ENCODE results near the gene ABL1. TPM values are rescaled to one million over a fixed set of nuclear protein-coding genes. Genes with fewer than 3 reads are reported as not detected.

The ABL1 gene
- polyA plus RNA-seq, 1 of the 3 experiments (the other 2 are of a cell fraction) = 24.6 TPM

DNA sequence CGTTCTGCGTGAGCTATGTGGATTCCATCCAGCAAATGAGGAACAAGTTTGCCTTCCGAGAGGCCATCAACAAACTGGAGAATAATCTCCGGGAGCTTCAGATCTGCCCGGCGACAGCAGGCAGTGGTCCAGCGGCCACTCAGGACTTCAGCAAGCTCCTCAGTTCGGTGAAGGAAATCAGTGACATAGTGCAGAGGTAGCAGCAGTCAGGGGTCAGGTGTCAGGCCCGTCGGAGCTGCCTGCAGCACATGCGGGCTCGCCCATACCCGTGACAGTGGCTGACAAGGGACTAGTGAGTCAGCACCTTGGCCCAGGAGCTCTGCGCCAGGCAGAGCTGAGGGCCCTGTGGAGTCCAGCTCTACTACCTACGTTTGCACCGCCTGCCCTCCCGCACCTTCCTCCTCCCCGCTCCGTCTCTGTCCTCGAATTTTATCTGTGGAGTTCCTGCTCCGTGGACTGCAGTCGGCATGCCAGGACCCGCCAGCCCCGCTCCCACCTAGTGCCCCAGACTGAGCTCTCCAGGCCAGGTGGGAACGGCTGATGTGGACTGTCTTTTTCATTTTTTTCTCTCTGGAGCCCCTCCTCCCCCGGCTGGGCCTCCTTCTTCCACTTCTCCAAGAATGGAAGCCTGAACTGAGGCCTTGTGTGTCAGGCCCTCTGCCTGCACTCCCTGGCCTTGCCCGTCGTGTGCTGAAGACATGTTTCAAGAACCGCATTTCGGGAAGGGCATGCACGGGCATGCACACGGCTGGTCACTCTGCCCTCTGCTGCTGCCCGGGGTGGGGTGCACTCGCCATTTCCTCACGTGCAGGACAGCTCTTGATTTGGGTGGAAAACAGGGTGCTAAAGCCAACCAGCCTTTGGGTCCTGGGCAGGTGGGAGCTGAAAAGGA, 50.7 kb downstream of the ABL1 start:
- peaks cover 39 to 81% of the 10 kb centered on the region in 2 experiments for H3K36me3 ChIP-seq (replicated peaks in 1 of 2; ENCODE audit: control insufficient read depth in 1 of 2, insufficient read depth in 2 of 2, low read length in 1 of 2)
- H3K4me3 ChIP-seq (ENCODE audit: low read depth in 2 of 2, low read length in 1 of 2) = no peak overlapping the region
- peak overlapping the region in 1 of 2 experiments; percentile 31; a peak in 1 of 4 replicates for H3K27ac ChIP-seq (ENCODE audit: low read depth in 2 of 2, low read length in 1 of 2)
- peaks cover 25% of the 10 kb centered on the region; the same call in 1 of the 2 replicates for H3K79me2 ChIP-seq (ENCODE audit: insufficient read depth)
- H3F3A ChIP-seq (replicated peaks; ENCODE audit: insufficient read depth) = no peaks in the 10 kb centered on the region
- ChIA-PET POLR2A (no interaction called here), CTCF (interaction anchor here (0.8 to 3.9 kb wide), 4 partner anchors 15 to 116 kb away, joined by 3 to 17 read pairs (median 3); no protein-coding TSS in a partner anchor)
- no peak overlapping the region for H3K9ac ChIP-seq
- WGBS (ENCODE audit: low lambda C conversion rate) = 88% methylated on average over 21 of the region's 35 CpGs
- TF ChIP-seq TEAD4 (IDR thresholded peaks at IDR 0.05; ENCODE audit: borderline replicate concordance, insufficient read depth) (no peak), RFX5 (IDR thresholded peaks at IDR 0.05; ENCODE audit: low read length) (0 out of 2 replicates have a peak, but pooled peaks have one; percentile 21)
- H4K20me1 ChIP-seq (ENCODE audit: insufficient read depth) = peaks cover 42% of the 10 kb centered on the region
- no peak for DNase-seq
- H3K4me1 ChIP-seq (ENCODE audit: control insufficient read depth in 1 of 2, insufficient read depth in 2 of 2, low read depth in 1 of 2, low read length in 1 of 2) = no peaks in the 10 kb centered on the region; a peak in 1 of 4 replicates
- no peaks in the 10 kb centered on the region for H3K27me3 ChIP-seq (ENCODE audit: insufficient read depth)
- H3K9me3 ChIP-seq = no peaks in the 10 kb centered on the region
- no peaks in the 10 kb centered on the region for H3K9me2 ChIP-seq
- H3K4me2 ChIP-seq = no peak overlapping the region
- H2AFZ ChIP-seq (ENCODE audit: low read depth) = no peak overlapping the region

GRCh38 chr9:130886981-130887380, 51.9 kb downstream of the ABL1 start:
- CTCF ChIA-PET = interaction anchor here (0.8 kb wide), 1 partner anchor 20 kb away, joined by 3 read pairs; no protein-coding TSS in a partner anchor
- 97% methylated on average over 16 of the region's 23 CpGs for WGBS (ENCODE audit: low lambda C conversion rate)
- peaks cover 51% of the 10 kb centered on the region for H4K20me1 ChIP-seq (ENCODE audit: insufficient read depth)
- no peak overlapping the region for H2AFZ ChIP-seq (ENCODE audit: low read depth)
- H3K9me3 ChIP-seq = no peaks in the 10 kb centered on the region
- H3K27ac ChIP-seq (ENCODE audit: low read depth in 2 of 2, low read length in 1 of 2) = no peak overlapping the region
- H3K4me1 ChIP-seq (ENCODE audit: control insufficient read depth in 1 of 2, insufficient read depth in 2 of 2, low read depth in 1 of 2, low read length in 1 of 2) = no peaks in the 10 kb centered on the region; a peak in 1 of 4 replicates
- no peak for TF ChIP-seq GATA2 (CRISPR knock-in tag; IDR thresholded peaks at IDR 0.05)
- no peak for TF ChIP-seq RXRA (IDR thresholded peaks at IDR 0.05; ENCODE audit: borderline replicate concordance, low read depth)
- no peak for TF ChIP-seq MEF2A (IDR thresholded peaks at IDR 0.05; ENCODE audit: borderline replicate concordance, low read depth)
- no peak for TF ChIP-seq SMC3 (IDR thresholded peaks at IDR 0.05; ENCODE audit: low read depth, low read length)
- H3K36me3 ChIP-seq (replicated peaks in 1 of 2; ENCODE audit: control insufficient read depth in 1 of 2, insufficient read depth in 2 of 2, low read length in 1 of 2) = peaks cover 29 to 80% of the 10 kb centered on the region in 2 experiments
- H3K9me2 ChIP-seq = no peaks in the 10 kb centered on the region
- no peak overlapping the region for H3K4me2 ChIP-seq
- POLR2A ChIA-PET = no interaction called here
- peak; percentile 9 for DNase-seq
- peaks cover 22% of the 10 kb centered on the region; the same call in 1 of the 2 replicates for H3K79me2 ChIP-seq (ENCODE audit: insufficient read depth)
- H3K27me3 ChIP-seq (ENCODE audit: insufficient read depth) = no peaks in the 10 kb centered on the region
- no peak overlapping the region for H3K9ac ChIP-seq
- H3F3A ChIP-seq (replicated peaks; ENCODE audit: insufficient read depth) = peaks cover 5% of the 10 kb centered on the region
- H3K4me3 ChIP-seq (ENCODE audit: low read depth in 2 of 2, low read length in 1 of 2) = no peak overlapping the region

- no peak for DNase-seq
- peaks cover 55% of the 10 kb centered on the region for H4K20me1 ChIP-seq (ENCODE audit: insufficient read depth)
- H3K9ac ChIP-seq = no peak overlapping the region
- peaks cover 28 to 82% of the 10 kb centered on the region in 2 experiments for H3K36me3 ChIP-seq (replicated peaks in 1 of 2; ENCODE audit: control insufficient read depth in 1 of 2, insufficient read depth in 2 of 2, low read length in 1 of 2)
- no peak overlapping the region for H2AFZ ChIP-seq (ENCODE audit: low read depth)
- H3K9me2 ChIP-seq = no peaks in the 10 kb centered on the region
- H3K4me1 ChIP-seq (ENCODE audit: control insufficient read depth in 1 of 2, insufficient read depth in 2 of 2, low read depth in 1 of 2, low read length in 1 of 2) = no peaks in the 10 kb centered on the region; a peak in 1 of 4 replicates
- WGBS (ENCODE audit: low lambda C conversion rate) = 95% methylated on average over 11 of the region's 25 CpGs
- H3K27ac ChIP-seq (ENCODE audit: low read depth in 2 of 2, low read length in 1 of 2) = no peak overlapping the region
- H3K27me3 ChIP-seq (ENCODE audit: insufficient read depth) = no peaks in the 10 kb centered on the region
- no peak overlapping the region for H3K4me3 ChIP-seq (ENCODE audit: low read depth in 2 of 2, low read length in 1 of 2)
- POLR2A ChIA-PET = no interaction called here
- CTCF ChIA-PET = interaction anchor here (1.1 kb wide), 1 partner anchor 111 kb away, joined by 3 read pairs; no protein-coding TSS in a partner anchor
- H3K79me2 ChIP-seq (ENCODE audit: insufficient read depth) = peaks cover 22% of the 10 kb centered on the region; the same call in 1 of the 2 replicates
- H3K9me3 ChIP-seq = no peaks in the 10 kb centered on the region
- no peak overlapping the region for H3K4me2 ChIP-seq
- H3F3A ChIP-seq (replicated peaks; ENCODE audit: insufficient read depth) = peaks cover 5% of the 10 kb centered on the region
- TF ChIP-seq NRF1 (IDR thresholded peaks at IDR 0.05; ENCODE audit: low read depth, low read length) (no peak), GATA2 (CRISPR knock-in tag; IDR thresholded peaks at IDR 0.05) (no peak), MXI1 (IDR thresholded peaks at IDR 0.05; ENCODE audit: low read depth, low read length) (no peak), TCF12 (IDR thresholded peaks at IDR 0.05) (no peak), RFX5 (IDR thresholded peaks at IDR 0.05; ENCODE audit: low read length) (no peak), YY1 (IDR thresholded peaks at IDR 0.05; ENCODE audit: low read depth) (no peak), EP300 (IDR thresholded peaks at IDR 0.05; ENCODE audit: borderline replicate concordance in 1 of 2, low read depth in 1 of 2, low read length in 1 of 2) (no peak), POLR2AphosphoS5 (IDR thresholded peaks at IDR 0.05; ENCODE audit: low read depth, low read length) (no peak)
- TF ChIP-seq, protein P1, sequence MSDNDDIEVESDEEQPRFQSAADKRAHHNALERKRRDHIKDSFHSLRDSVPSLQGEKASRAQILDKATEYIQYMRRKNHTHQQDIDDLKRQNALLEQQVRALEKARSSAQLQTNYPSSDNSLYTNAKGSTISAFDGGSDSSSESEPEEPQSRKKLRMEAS (IDR thresholded peaks at IDR 0.05; ENCODE audit: low read depth) = no peak
- TF ChIP-seq, protein P2, sequence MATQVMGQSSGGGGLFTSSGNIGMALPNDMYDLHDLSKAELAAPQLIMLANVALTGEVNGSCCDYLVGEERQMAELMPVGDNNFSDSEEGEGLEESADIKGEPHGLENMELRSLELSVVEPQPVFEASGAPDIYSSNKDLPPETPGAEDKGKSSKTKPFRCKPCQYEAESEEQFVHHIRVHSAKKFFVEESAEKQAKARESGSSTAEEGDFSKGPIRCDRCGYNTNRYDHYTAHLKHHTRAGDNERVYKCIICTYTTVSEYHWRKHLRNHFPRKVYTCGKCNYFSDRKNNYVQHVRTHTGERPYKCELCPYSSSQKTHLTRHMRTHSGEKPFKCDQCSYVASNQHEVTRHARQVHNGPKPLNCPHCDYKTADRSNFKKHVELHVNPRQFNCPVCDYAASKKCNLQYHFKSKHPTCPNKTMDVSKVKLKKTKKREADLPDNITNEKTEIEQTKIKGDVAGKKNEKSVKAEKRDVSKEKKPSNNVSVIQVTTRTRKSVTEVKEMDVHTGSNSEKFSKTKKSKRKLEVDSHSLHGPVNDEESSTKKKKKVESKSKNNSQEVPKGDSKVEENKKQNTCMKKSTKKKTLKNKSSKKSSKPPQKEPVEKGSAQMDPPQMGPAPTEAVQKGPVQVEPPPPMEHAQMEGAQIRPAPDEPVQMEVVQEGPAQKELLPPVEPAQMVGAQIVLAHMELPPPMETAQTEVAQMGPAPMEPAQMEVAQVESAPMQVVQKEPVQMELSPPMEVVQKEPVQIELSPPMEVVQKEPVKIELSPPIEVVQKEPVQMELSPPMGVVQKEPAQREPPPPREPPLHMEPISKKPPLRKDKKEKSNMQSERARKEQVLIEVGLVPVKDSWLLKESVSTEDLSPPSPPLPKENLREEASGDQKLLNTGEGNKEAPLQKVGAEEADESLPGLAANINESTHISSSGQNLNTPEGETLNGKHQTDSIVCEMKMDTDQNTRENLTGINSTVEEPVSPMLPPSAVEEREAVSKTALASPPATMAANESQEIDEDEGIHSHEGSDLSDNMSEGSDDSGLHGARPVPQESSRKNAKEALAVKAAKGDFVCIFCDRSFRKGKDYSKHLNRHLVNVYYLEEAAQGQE (IDR thresholded peaks at IDR 0.05; ENCODE audit: low read depth, low read length) = no peak
These were observed 52.6 kb downstream of the ABL1 start for GRCh38 chr9:130887494-130888144.

Data from SK-N-SH (cell line).